HUES64 (cell line): ENCODE data around the gene B4GALT2. TPM values are rescaled to one million over a fixed set of nuclear protein-coding genes. Genes with fewer than 3 reads are reported as not detected.
A peak's percentile ranks its signal among the peaks of the same experiment; 100 is the strongest.

ENCODE experiments used
- H3K27ac ChIP-seq: 2 replicates; pipeline ENCODE4 v1.7.0; 2013; ENCODE audit warnings: low read depth, low read length, inconsistent platforms
- H3K27me3 ChIP-seq: 2 replicates; pipeline ENCODE4 v1.6.1; 2013; ENCODE audit warnings: mild to moderate bottlenecking, low read length; ENCODE audit not compliant: insufficient read depth
- H3K36me3 ChIP-seq: 2 replicates; pipeline ENCODE4 v1.6.1; 2013; ENCODE audit warnings: mild to moderate bottlenecking, low read length; ENCODE audit not compliant: insufficient read depth
- H3K4me1 ChIP-seq: 2 replicates; pipeline ENCODE4 v1.6.1; 2013; ENCODE audit warnings: mild to moderate bottlenecking, low read length, moderate library complexity; ENCODE audit not compliant: insufficient read depth
- H3K4me3 ChIP-seq: 2 replicates; pipeline ENCODE4 v1.5.1; 2013; ENCODE audit warnings: mild to moderate bottlenecking, low read length, moderate library complexity
- H3K9ac ChIP-seq: 2 replicates; pipeline ENCODE4 v1.6.1; 2013; ENCODE audit warnings: mild to moderate bottlenecking, low read depth, low read length
- H3K9me3 ChIP-seq: 2 replicates; pipeline ENCODE4 v1.6.1; 2013; ENCODE audit warnings: low read depth, low read length; ENCODE audit not compliant: insufficient read depth
- WGBS: fragments of 150-250, 120-280 bp; methylation state at CpG from one replicate; pipeline ENCODE4 v1.1.7; 2013; ENCODE audit warnings: missing lambda C conversion rate; 5-methylcytosine and 5-hydroxymethylcytosine counted together
- polyA plus RNA-seq, 2 experiments: library from polyadenylated mRNA; stranded (reverse); fragments of 50-300 nt; gene quantifications; one replicate each; pipeline ENCODE4 v1.2.3, GENCODE V29; 2013

B4GALT2 gene, protein sequence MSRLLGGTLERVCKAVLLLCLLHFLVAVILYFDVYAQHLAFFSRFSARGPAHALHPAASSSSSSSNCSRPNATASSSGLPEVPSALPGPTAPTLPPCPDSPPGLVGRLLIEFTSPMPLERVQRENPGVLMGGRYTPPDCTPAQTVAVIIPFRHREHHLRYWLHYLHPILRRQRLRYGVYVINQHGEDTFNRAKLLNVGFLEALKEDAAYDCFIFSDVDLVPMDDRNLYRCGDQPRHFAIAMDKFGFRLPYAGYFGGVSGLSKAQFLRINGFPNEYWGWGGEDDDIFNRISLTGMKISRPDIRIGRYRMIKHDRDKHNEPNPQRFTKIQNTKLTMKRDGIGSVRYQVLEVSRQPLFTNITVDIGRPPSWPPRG
- polyA plus RNA-seq (2013, experiment 1 of 2) = 55.9 TPM
- 64.7 TPM for polyA plus RNA-seq (2013, experiment 2 of 2)

DNA sequence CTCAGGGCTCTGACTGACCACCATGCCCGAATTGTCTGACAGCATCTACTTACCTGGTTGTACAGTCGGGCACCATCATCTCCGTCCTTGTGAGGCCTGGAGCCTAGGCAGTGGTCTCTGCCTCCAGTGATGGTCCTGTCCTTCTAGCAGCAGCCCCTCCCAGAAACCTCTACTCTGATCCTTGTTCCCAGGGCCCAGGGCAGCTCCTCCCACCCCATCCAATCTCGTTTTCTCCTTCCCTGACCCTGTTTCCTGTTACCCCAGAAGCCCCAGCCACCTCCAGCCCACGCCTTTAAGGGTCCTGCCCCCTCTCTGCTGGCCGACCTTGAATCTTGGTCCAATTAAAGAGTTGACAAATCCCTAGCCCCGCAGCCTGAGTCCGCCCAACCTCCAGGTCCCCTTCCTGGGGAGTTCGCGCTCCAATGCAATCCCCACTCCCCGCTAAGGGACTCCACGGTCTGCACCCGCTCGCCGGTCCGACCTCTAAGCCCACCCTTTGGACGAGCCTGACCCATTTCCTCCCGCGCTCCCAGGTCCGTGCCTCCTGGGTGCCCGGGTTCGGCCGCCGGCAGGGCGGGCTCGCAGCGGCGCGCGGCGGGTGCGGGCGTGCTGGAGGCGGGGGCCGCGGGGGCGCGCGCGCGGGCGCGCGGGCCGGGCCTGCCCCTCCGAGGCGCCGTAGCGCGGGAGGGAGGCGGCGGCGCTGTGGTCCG lies at the start of gene B4GALT2:
TSS of gene B4GALT2 (plus strand) at position 660 of the 710 bp plus-strand sequence. CDS start 1,951 bp downstream, outside the sequence.
- WGBS = 4% methylated on average over 54 of the region's 54 CpGs
- Histone ChIP-seq H3K4me1 (peaks cover 19% of the 10 kb centered on the region; the same call in 1 of the 2 replicates), H3K36me3 (peaks cover 36% of the 10 kb centered on the region), H3K27ac (no peak within 1 kb of the TSS), H3K4me3 (peak within 1 kb of the TSS; percentile 88), H3K27me3 (no peaks in the 10 kb centered on the region), H3K9ac (peak within 1 kb of the TSS; percentile 82), H3K9me3 (no peaks in the 10 kb centered on the region)

DNA sequence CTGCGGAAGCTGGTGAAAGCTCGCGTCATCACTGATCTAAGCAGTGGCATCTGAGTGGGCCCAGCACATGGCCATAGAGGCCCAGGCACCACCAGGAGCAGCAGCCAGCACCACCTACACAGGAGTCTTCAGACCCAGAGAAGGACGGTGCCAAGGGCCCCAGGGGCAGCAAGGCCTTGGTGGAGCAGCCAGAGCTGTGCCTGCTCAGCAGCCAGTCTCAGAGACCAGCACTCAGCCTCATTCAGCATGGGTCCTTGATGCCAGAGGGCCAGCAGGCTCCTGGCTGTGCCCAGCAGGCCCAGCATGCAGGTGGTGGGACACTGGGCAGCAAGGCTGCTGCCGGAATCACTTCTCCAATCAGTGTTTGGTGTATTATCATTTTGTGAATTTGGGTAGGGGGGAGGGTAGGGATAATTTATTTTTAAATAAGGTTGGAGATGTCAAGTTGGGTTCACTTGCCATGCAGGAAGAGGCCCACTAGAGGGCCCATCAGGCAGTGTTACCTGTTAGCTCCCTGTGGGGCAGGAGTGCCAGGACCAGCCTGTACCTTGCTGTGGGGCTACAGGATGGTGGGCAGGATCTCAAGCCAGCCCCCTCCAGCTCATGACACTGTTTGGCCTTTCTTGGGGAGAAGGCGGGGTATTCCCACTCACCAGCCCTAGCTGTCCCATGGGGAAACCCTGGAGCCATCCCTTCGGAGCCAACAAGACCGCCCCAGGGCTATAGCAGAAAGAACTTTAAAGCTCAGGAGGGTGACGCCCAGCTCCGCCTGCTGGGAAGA lies 48.7 kb upstream of the B4GALT2 start:
- no peak overlapping the region for H3K4me3 ChIP-seq
- WGBS = 82% methylated on average over 10 of the region's 10 CpGs
- no peak overlapping the region for H3K9ac ChIP-seq
- H3K27me3 ChIP-seq = peaks cover 11% of the 10 kb centered on the region
- no peaks in the 10 kb centered on the region for H3K9me3 ChIP-seq
- H3K36me3 ChIP-seq = no peaks in the 10 kb centered on the region
- no peak overlapping the region for H3K27ac ChIP-seq
- H3K4me1 ChIP-seq = peaks cover 10% of the 10 kb centered on the region

DNA sequence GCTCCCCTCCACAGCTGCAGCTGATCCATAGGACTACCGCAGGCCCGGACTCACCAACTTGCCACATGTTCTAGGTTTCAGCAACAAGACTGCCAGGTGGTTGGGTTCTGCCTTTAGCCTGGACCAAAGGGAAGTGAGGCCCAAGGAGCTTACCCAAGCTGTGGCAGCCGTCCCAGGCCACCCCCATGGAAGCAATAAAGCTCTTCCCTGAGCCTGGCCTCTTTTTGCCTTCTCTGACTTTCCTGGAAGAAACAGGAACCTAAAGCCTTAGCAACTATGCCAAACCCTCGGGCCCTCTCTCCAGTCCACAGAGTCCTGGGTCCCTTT lies 48.1 kb upstream of the B4GALT2 start:
- Histone ChIP-seq H3K36me3 (no peaks in the 10 kb centered on the region), H3K27me3 (peaks cover 15% of the 10 kb centered on the region), H3K4me3 (no peak overlapping the region), H3K9me3 (no peaks in the 10 kb centered on the region), H3K9ac (no peak overlapping the region), H3K27ac (no peak overlapping the region), H3K4me1 (peaks cover 10% of the 10 kb centered on the region)
- 77% methylated on average over 4 of the region's 4 CpGs for WGBS

DNA sequence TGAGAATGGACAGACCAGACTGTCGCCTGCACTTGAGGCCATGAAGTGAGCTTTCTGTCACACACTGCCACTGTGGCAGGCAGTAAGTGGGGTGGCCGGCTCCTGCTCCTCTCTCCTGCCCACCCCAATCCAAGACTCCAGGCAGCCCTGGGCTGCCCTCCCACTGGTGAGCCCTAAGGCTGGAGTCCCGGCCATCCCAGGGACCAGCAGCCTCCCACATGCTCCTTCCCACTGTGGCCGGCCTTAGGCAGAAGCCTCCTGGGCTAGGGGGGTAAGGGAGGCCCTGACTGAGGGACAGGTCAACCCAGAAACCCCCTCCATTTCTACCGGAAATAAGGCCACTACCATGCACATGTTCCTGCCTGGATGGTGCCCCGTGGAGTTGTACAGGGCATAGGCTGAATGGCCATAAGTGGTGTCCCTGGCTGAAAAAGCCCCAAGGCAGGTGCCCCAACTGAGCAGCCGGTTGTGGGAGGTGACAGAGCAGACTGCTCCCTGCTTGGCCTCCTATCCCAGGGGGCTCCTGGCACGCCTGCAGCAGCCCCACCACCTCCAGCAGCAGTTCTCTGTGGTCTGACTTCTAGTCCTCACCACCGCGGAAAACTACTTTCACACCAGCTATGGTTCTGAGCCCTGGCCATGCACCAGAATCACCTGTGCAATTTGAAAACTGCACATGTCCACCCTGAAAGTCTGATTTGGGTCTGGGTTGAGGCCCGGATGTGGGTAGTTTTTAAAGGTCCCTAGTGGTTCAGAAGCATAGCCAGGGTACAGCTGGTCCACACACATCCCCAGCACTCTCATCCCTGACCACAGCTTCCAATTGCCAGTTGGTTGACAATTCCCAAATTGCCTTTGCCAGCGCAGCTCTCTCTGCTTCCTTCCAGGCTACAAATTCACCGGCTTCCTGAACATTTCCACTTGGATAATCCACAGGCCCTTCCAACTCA lies 47.0 kb upstream of the B4GALT2 start:
- Histone ChIP-seq H3K4me3 (no peak overlapping the region), H3K27me3 (peaks cover 24% of the 10 kb centered on the region), H3K9me3 (no peaks in the 10 kb centered on the region), H3K27ac (no peak overlapping the region), H3K9ac (no peak overlapping the region), H3K4me1 (peaks cover 11% of the 10 kb centered on the region), H3K36me3 (no peaks in the 10 kb centered on the region; the same call in 1 of the 2 replicates)
- WGBS = 86% methylated on average over 12 of the region's 13 CpGs

DNA sequence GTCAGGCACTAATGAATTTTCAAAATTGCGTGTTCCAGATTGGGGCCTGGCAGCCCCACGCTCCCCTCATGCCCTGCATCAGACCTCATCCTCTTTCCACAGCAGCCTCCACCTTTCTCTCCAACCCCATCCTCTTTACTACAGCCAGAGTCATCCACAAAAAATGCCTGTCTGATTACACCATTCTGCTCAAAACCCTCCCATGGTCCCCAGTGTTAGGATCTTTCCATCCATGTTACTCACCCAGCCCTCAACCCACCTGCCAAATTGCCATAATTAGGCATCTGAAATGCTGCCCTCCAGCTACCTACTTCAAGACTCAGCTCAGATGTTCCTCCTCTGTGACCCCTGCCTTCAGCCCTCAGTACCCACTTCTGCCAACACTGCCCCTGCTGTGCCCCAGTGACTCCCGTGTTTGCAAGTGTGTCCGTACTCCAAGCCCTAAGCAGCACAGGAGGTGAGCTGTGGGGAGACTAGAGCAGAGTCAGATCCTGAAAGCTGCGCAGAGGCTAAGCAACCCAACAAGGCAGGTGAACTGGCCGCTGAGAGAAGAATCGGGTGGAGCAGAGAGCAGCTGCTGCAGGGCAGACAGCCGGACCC lies 46.1 kb upstream of the B4GALT2 start:
- Histone ChIP-seq H3K9me3 (no peaks in the 10 kb centered on the region), H3K36me3 (peaks cover 5% of the 10 kb centered on the region; the same call in 1 of the 2 replicates), H3K9ac (peak overlapping the region; percentile 56), H3K4me3 (peak overlapping the region; percentile 61), H3K27ac (no peak overlapping the region), H3K4me1 (peaks cover 13% of the 10 kb centered on the region), H3K27me3 (peaks cover 25% of the 10 kb centered on the region)
- WGBS = 31% methylated on average over 8 of the region's 8 CpGs

DNA sequence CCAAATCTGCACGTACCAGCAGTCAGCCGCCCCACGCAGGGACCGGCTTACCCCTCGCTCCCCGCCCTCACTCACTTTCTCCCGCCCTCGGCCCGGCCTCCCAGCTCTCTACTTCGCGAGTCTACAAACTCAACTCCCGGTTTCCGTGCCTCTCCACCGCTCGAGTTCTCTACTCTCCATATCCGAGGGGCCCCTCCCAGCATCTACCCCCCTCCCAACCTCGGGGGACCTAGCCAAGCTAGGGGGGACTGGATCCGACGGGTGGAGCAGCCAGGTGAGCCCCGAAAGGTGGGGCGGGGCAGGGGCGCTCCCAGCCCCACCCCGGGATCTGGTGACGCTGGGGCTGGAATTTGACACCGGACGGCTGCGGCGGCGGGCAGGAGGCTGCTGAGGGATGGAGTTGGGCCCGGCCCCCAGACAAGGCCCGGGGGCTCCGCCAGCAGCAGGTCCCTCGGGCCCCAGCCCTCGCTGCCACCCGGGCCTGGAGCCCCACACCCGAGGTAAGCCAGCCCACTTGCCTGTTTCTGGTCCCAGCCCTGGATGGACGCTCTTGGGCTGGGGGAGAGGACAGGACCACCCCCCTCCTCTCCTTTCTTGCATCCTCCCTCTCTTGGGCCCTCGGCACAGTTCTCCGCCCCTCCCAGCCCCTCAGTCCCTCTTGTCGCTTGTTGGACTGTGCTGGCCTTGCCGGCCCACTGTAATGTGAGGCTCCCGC lies 45.5 kb upstream of the B4GALT2 start, which contains the start of gene ARTN:
TSS of gene ARTN (plus strand) at position 416 of the 715 bp plus-strand sequence. CDS start 1,856 bp downstream, outside the sequence.
- Histone ChIP-seq H3K4me3 (peak within 1 kb of the TSS; percentile 61), H3K4me1 (peaks cover 14% of the 10 kb centered on the region), H3K27ac (0 out of 2 replicates have a peak within 1 kb of the TSS, but pooled peaks have one; percentile 14), H3K9ac (peak within 1 kb of the TSS; percentile 56), H3K9me3 (no peaks in the 10 kb centered on the region), H3K27me3 (peaks cover 25% of the 10 kb centered on the region), H3K36me3 (peaks cover 5% of the 10 kb centered on the region; the same call in 1 of the 2 replicates)
- WGBS = 2% methylated on average over 42 of the region's 42 CpGs

DNA sequence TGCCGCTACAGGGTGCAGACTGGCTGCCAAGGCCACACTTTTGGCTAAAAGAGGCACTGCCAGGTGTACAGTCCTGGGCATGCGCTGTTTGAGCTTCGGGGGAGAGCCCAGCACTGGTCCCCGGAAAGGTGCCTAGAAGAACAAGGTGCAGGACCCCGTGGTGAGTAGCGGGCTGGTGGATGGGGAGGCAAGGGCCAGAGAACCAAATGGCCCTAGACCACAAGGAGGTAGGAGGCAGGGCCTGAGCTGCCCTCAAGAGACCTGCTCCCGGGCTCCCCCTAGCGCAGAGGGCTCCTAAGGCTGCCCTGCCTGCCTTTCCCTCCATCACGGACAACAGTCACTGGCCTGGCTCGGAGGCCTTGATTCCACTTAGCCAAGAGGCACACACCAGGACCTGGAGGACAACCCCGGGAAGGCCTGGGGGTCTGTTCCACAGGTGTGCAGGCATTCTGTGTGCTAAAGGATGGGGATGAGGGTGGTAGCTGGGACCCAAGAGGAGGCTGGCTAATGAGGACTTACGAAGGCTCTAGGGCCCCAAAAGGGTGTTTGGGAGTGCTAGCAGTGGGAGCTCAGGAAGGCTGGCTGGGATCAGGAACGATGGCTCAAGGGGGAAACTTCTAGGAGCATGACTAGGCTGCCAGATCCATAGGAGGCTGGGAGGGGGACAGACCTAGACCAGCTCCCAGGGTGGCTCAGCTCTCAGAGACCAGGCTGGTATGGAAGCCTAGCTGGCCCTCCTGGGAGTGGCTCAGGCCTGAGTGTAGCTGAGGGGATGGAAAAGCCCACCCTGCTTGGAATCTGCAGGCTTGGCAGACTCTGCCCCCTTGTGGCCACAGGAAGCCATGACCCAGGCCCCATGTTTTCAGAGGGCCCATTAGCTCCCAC lies 44.7 kb upstream of the B4GALT2 start:
- 0 out of 2 replicates have a peak overlapping the region, but pooled peaks have one; percentile 14 for H3K27ac ChIP-seq
- H3K9ac ChIP-seq = no peak overlapping the region
- peaks cover 19% of the 10 kb centered on the region for H3K4me1 ChIP-seq
- peaks cover 5% of the 10 kb centered on the region; the same call in 1 of the 2 replicates for H3K36me3 ChIP-seq
- peak overlapping the region; percentile 61 for H3K4me3 ChIP-seq
- no peaks in the 10 kb centered on the region for H3K9me3 ChIP-seq
- WGBS = 58% methylated on average over 13 of the region's 13 CpGs
- H3K27me3 ChIP-seq = peaks cover 25% of the 10 kb centered on the region

DNA sequence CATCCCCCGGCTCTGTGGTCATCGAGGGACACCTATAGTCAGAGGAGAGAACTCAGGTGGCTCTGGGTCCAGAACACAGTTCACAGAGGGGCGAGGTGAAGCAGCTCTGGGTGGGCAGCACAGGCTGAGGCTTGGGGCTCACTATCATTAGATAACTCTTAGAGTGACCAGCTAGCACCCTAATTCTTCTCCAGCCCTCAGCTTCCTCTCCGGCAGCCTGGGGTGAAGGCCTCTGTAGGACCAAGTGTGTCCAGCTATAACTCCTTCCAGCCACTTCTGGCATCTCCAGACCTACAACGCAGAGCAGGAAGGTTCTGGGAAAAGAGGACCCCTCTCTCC lies 44.1 kb upstream of the B4GALT2 start:
- Histone ChIP-seq H3K36me3 (peaks cover 5% of the 10 kb centered on the region; the same call in 1 of the 2 replicates), H3K4me3 (peak overlapping the region; percentile 64; the same call in 1 of the 2 replicates), H3K9me3 (no peaks in the 10 kb centered on the region), H3K27ac (no peak overlapping the region), H3K27me3 (peaks cover 25% of the 10 kb centered on the region), H3K9ac (no peak overlapping the region), H3K4me1 (peaks cover 17% of the 10 kb centered on the region)
- whole genome bisulfite sequencing = 43% methylated on average over 5 of the region's 5 CpGs
